HCT116 (cell line): ENCODE results near the gene FA2H.

Source experiments
- CTCF ChIP-seq, 3 experiments: fragments of 200-600 bp in 1 of 3; sonication (generic) in 1 of 3; IDR thresholded peaks in 2 of 3; conservative IDR thresholded peaks in 1 of 3; 2 replicates each; pipeline ENCODE4 v1.5.1; 2012 to 2017; ENCODE audit warnings: low read depth in 2 of 3, low read length in 2 of 3, antibody characterized with exemption in 1 of 3, borderline replicate concordance in 1 of 3, control low read depth in 1 of 3, mild to moderate bottlenecking in 1 of 3, mixed read lengths in 1 of 3, mixed run types in 1 of 3, moderate library complexity in 1 of 3; ENCODE audit not compliant: insufficient read depth in 1 of 3
- EZH2 ChIP-seq: fragments of 200-600 bp; sonication (generic); IDR thresholded peaks from 2 replicates; pipeline ENCODE4 v1.6.1; 2017; ENCODE audit warnings: antibody characterized with exemption, mixed run types
- POLR2A ChIP-seq: IDR thresholded peaks from 2 replicates; pipeline ENCODE4 v1.7.0; 2011; ENCODE audit warnings: borderline replicate concordance; ENCODE audit not compliant: insufficient read depth, insufficient read length; ENCODE audit errors: extremely low read depth
- POLR2AphosphoS5 ChIP-seq: IDR thresholded peaks from 2 replicates; pipeline ENCODE4 v1.6.1; 2011; ENCODE audit warnings: mild to moderate bottlenecking, low read depth, low read length, moderate library complexity

- no peak for TF ChIP-seq CTCF (IDR thresholded peaks at IDR 0.05 in 2 of 3, conservative IDR thresholded peaks at IDR 0.05 in 1 of 3; ENCODE audit: borderline replicate concordance in 1 of 3, insufficient read depth in 1 of 3, low read depth in 2 of 3, low read length in 2 of 3)
- TF ChIP-seq POLR2A: no peak
- no peak for TF ChIP-seq POLR2AphosphoS5
- no peak for TF ChIP-seq EZH2
These were observed 96.8 kb downstream of the FA2H start for GRCh38 chr16:74677868-74678267.
